Neural cell (in vitro differentiated cells): ENCODE results near the gene SLC25A26.

Experiments used
- EP300 ChIP-seq: fragments of 450-650 bp; conservative IDR thresholded peaks from 2 replicates; pipeline ENCODE4 v1.6.1; 2014; ENCODE audit warnings: antibody characterized with exemption, mild to moderate bottlenecking, moderate library complexity; ENCODE audit not compliant: poor library complexity, severe bottlenecking
- EZH2 ChIP-seq: fragments of 200-600, 300-800 bp; shearing (Covaris generic), sonication (generic); IDR thresholded peaks from 2 replicates; pipeline ENCODE4 v1.6.1; 2014; ENCODE audit warnings: antibody characterized with exemption, low read length, borderline replicate concordance, mild to moderate bottlenecking; ENCODE audit not compliant: insufficient read depth, poor library complexity, severe bottlenecking
- POLR2AphosphoS5 ChIP-seq: IDR thresholded peaks from 2 replicates; pipeline ENCODE4 v1.6.1; 2012
- RAD21 ChIP-seq: fragments of 450-650 bp; conservative IDR thresholded peaks from 2 replicates; pipeline ENCODE4 v1.6.1; 2014; ENCODE audit warnings: antibody characterized with exemption, mild to moderate bottlenecking, moderate library complexity
- SMC3 ChIP-seq: fragments of 450-650 bp; conservative IDR thresholded peaks from 2 replicates; pipeline ENCODE4 v1.6.1; 2014; ENCODE audit warnings: antibody characterized with exemption, mild to moderate bottlenecking, moderate library complexity; ENCODE audit not compliant: poor library complexity
- TAF1 ChIP-seq: IDR thresholded peaks from 2 replicates; pipeline ENCODE4 v1.6.1; 2012; ENCODE audit warnings: low read depth
- TF ChIP-seq, protein P1 (sequence below): fragments of 450-650 bp; IDR thresholded peaks from 2 replicates; pipeline ENCODE4 v1.5.1; 2014; ENCODE audit warnings: antibody characterized with exemption, mild to moderate bottlenecking, moderate library complexity; ENCODE audit not compliant: poor library complexity, severe bottlenecking
- TF ChIP-seq, protein P2 (sequence below): IDR thresholded peaks from 2 replicates; pipeline ENCODE4 v1.6.1; 2012; ENCODE audit warnings: borderline replicate concordance

- TF ChIP-seq EZH2 (no peak), TAF1 (no peak), POLR2AphosphoS5 (no peak), SMC3 (no peak), EP300 (no peak), RAD21 (no peak)
- TF ChIP-seq, protein P1, sequence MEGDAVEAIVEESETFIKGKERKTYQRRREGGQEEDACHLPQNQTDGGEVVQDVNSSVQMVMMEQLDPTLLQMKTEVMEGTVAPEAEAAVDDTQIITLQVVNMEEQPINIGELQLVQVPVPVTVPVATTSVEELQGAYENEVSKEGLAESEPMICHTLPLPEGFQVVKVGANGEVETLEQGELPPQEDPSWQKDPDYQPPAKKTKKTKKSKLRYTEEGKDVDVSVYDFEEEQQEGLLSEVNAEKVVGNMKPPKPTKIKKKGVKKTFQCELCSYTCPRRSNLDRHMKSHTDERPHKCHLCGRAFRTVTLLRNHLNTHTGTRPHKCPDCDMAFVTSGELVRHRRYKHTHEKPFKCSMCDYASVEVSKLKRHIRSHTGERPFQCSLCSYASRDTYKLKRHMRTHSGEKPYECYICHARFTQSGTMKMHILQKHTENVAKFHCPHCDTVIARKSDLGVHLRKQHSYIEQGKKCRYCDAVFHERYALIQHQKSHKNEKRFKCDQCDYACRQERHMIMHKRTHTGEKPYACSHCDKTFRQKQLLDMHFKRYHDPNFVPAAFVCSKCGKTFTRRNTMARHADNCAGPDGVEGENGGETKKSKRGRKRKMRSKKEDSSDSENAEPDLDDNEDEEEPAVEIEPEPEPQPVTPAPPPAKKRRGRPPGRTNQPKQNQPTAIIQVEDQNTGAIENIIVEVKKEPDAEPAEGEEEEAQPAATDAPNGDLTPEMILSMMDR: no peak
- TF ChIP-seq, protein P2, sequence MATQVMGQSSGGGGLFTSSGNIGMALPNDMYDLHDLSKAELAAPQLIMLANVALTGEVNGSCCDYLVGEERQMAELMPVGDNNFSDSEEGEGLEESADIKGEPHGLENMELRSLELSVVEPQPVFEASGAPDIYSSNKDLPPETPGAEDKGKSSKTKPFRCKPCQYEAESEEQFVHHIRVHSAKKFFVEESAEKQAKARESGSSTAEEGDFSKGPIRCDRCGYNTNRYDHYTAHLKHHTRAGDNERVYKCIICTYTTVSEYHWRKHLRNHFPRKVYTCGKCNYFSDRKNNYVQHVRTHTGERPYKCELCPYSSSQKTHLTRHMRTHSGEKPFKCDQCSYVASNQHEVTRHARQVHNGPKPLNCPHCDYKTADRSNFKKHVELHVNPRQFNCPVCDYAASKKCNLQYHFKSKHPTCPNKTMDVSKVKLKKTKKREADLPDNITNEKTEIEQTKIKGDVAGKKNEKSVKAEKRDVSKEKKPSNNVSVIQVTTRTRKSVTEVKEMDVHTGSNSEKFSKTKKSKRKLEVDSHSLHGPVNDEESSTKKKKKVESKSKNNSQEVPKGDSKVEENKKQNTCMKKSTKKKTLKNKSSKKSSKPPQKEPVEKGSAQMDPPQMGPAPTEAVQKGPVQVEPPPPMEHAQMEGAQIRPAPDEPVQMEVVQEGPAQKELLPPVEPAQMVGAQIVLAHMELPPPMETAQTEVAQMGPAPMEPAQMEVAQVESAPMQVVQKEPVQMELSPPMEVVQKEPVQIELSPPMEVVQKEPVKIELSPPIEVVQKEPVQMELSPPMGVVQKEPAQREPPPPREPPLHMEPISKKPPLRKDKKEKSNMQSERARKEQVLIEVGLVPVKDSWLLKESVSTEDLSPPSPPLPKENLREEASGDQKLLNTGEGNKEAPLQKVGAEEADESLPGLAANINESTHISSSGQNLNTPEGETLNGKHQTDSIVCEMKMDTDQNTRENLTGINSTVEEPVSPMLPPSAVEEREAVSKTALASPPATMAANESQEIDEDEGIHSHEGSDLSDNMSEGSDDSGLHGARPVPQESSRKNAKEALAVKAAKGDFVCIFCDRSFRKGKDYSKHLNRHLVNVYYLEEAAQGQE: no peak
Measured at GRCh38 chr3:66427951-66428474, 207.2 kb downstream of the SLC25A26 start.
